ENCODE results near the gene RERE.

RERE gene

GRCh38 chr1:8398677-8399076 lies 418.8 kb downstream of the RERE start:
- DNase-seq: no peak
- no peaks in the 10 kb centered on the region for H3K9me3 Mint-ChIP-seq
- H3K27ac Mint-ChIP-seq: no peak overlapping the region
- H3K27me3 Mint-ChIP-seq: no peaks in the 10 kb centered on the region
- H3K4me1 Mint-ChIP-seq: peaks cover 54% of the 10 kb centered on the region
- H3K4me3 Mint-ChIP-seq: no peak overlapping the region
- no peak for ATAC-seq

- no peak for DNase-seq
- ATAC-seq: no peak
- peak overlapping the region in 1 of 2 donors; percentile 30 for H3K27ac Mint-ChIP-seq
- peaks cover 58% of the 10 kb centered on the region for H3K4me1 Mint-ChIP-seq
- no peaks in the 10 kb centered on the region for H3K27me3 Mint-ChIP-seq
- peak overlapping the region in 1 of 2 donors; percentile 44 for H3K4me3 Mint-ChIP-seq
- H3K9me3 Mint-ChIP-seq: no peaks in the 10 kb centered on the region
Measured at GRCh38 chr1:8398086-8398485, 419.4 kb downstream of the RERE start.

- peaks cover 64% of the 10 kb centered on the region for H3K4me1 Mint-ChIP-seq
- H3K9me3 Mint-ChIP-seq: no peaks in the 10 kb centered on the region
- peak; percentile 81 for ATAC-seq
- no peaks in the 10 kb centered on the region for H3K27me3 Mint-ChIP-seq
- DNase-seq: no peak
- peak overlapping the region; percentile 4 to 44 for H3K4me3 Mint-ChIP-seq
- H3K27ac Mint-ChIP-seq: peak overlapping the region in 1 of 2 donors; percentile 57
Measured at GRCh38 chr1:8397511-8397910, 419.9 kb downstream of the RERE start.

- DNase-seq: peak; percentile 16 to 44
- H3K4me1 Mint-ChIP-seq: peaks cover 70% of the 10 kb centered on the region
- no peaks in the 10 kb centered on the region for H3K9me3 Mint-ChIP-seq
- H3K27me3 Mint-ChIP-seq: no peaks in the 10 kb centered on the region
- H3K27ac Mint-ChIP-seq: no peak overlapping the region
- peak; percentile 89 for ATAC-seq
- peak overlapping the region in 1 of 2 donors; percentile 35 for H3K4me3 Mint-ChIP-seq
Measured at GRCh38 chr1:8396786-8397406, 420.5 kb downstream of the RERE start.

- Mint-ChIP-seq H3K9me3 (no peaks in the 10 kb centered on the region), H3K27me3 (no peaks in the 10 kb centered on the region), H3K4me3 (peak overlapping the region; percentile 67 to 72), H3K4me1 (peaks cover 74% of the 10 kb centered on the region), H3K27ac (no peak overlapping the region)
- ATAC-seq (no peak), DNase-seq (no peak)
Measured at GRCh38 chr1:8396083-8396785, 421.2 kb downstream of the RERE start.

GRCh38 chr1:8395433-8395866 lies 422.0 kb downstream of the RERE start:
- H3K27me3 Mint-ChIP-seq: no peaks in the 10 kb centered on the region
- peak overlapping the region; percentile 42 to 77 for H3K27ac Mint-ChIP-seq
- H3K4me3 Mint-ChIP-seq: peak overlapping the region; percentile 67 to 72
- no peaks in the 10 kb centered on the region for H3K9me3 Mint-ChIP-seq
- DNase-seq: no peak
- no peak for ATAC-seq
- peaks cover 82% of the 10 kb centered on the region for H3K4me1 Mint-ChIP-seq

- Mint-ChIP-seq H3K4me3 (peak overlapping the region; percentile 67 to 72), H3K27me3 (no peaks in the 10 kb centered on the region), H3K4me1 (peaks cover 89% of the 10 kb centered on the region), H3K9me3 (no peaks in the 10 kb centered on the region), H3K27ac (peak overlapping the region; percentile 42 to 54)
- DNase-seq (no peak), ATAC-seq (no peak)
Measured at GRCh38 chr1:8394456-8395321, 422.8 kb downstream of the RERE start.

- peaks cover 79% of the 10 kb centered on the region for H3K4me1 Mint-ChIP-seq
Measured at GRCh38 chr1:8392522-8392921, 424.9 kb downstream of the RERE start.

GRCh38 chr1:8390707-8391106 lies 426.7 kb downstream of the RERE start:
- Mint-ChIP-seq H3K4me1 (peaks cover 71% of the 10 kb centered on the region), H3K4me3 (no peak overlapping the region)

More at GRCh38 chr1:8392522-8392921, 424.9 kb downstream of the RERE start:
- Mint-ChIP-seq H3K27ac (no peak overlapping the region), H3K27me3 (no peaks in the 10 kb centered on the region), H3K9me3 (no peaks in the 10 kb centered on the region), H3K4me3 (no peak overlapping the region)
- DNase-seq (no peak), ATAC-seq (no peak)

GRCh38 chr1:8389958-8390535 lies 427.4 kb downstream of the RERE start:
- DNase-seq (peak in 1 of 2 donors; percentile 55), ATAC-seq (peak; percentile 97)
- H3K27me3 Mint-ChIP-seq: no peaks in the 10 kb centered on the region
- H3K27ac Mint-ChIP-seq: peak overlapping the region in 1 of 2 donors; percentile 6
- H3K9me3 Mint-ChIP-seq: no peaks in the 10 kb centered on the region
- no peak overlapping the region for H3K4me3 Mint-ChIP-seq
- peaks cover 64% of the 10 kb centered on the region for H3K4me1 Mint-ChIP-seq

More at GRCh38 chr1:8390707-8391106, 426.7 kb downstream of the RERE start:
- Mint-ChIP-seq H3K9me3 (no peaks in the 10 kb centered on the region), H3K27me3 (no peaks in the 10 kb centered on the region), H3K27ac (peak overlapping the region in 1 of 2 donors; percentile 23)
- ATAC-seq: no peak
- no peak for DNase-seq

GRCh38 chr1:8388732-8389562 lies 428.5 kb downstream of the RERE start:
- ATAC-seq (no peak), DNase-seq (no peak)
- Mint-ChIP-seq H3K9me3 (no peaks in the 10 kb centered on the region), H3K4me3 (no peak overlapping the region), H3K27me3 (no peaks in the 10 kb centered on the region), H3K27ac (peak overlapping the region; percentile 30 to 60), H3K4me1 (peaks cover 67% of the 10 kb centered on the region)

- ATAC-seq (no peak), DNase-seq (no peak)
- no peak overlapping the region for H3K27ac Mint-ChIP-seq
- H3K4me3 Mint-ChIP-seq: no peak overlapping the region
- H3K4me1 Mint-ChIP-seq: peaks cover 67% of the 10 kb centered on the region
- no peaks in the 10 kb centered on the region for H3K9me3 Mint-ChIP-seq
- H3K27me3 Mint-ChIP-seq: no peaks in the 10 kb centered on the region
Measured at GRCh38 chr1:8386247-8386646, 431.2 kb downstream of the RERE start.

GRCh38 chr1:8384577-8384976 lies 432.9 kb downstream of the RERE start:
- H3K4me1 Mint-ChIP-seq: peaks cover 63% of the 10 kb centered on the region
- no peak overlapping the region for H3K4me3 Mint-ChIP-seq
- ATAC-seq (no peak), DNase-seq (no peak)
- no peaks in the 10 kb centered on the region for H3K9me3 Mint-ChIP-seq
- H3K27ac Mint-ChIP-seq: no peak overlapping the region
- H3K27me3 Mint-ChIP-seq: no peaks in the 10 kb centered on the region

- H3K4me3 Mint-ChIP-seq: no peak overlapping the region
- ATAC-seq (no peak), DNase-seq (no peak)
- peaks cover 64% of the 10 kb centered on the region for H3K4me1 Mint-ChIP-seq
- no peaks in the 10 kb centered on the region for H3K27me3 Mint-ChIP-seq
- no peaks in the 10 kb centered on the region for H3K9me3 Mint-ChIP-seq
- H3K27ac Mint-ChIP-seq: no peak overlapping the region
Measured at GRCh38 chr1:8384088-8384487, 433.4 kb downstream of the RERE start.
